ENCODE data around the gene BAZ1B.
"Not testable (repeated sequence)": the region's sequence is repeated elsewhere in the genome, so short reads cannot be mapped to it uniquely, and the experiment has no call there.

BAZ1B gene

DNA sequence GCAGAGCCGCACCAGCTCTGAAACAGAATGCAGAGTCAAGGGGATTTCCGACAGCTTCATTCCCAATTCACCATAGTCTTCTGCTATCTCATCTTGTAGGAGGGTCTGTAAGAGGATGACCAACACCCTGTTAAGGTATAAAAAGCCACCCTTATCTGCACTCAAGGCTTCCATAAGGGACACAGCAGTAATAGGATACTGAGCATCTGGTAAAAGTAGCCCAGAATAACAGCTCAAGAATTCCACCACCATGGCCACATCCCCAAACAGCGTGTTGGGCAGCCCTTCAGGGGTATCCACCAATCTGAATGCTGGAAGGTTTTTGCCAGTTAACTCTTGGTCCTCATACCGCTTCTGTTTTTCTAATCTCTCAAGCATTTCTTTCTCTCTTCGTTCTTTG is 44.7 kb downstream of the BAZ1B start:
- Histone ChIP-seq H3K9ac (ENCODE audit: low read depth, low read length, poor library complexity, severe bottlenecking) (no peak overlapping the region), H3K4me1 (ENCODE audit: insufficient read depth, low read length, poor library complexity, severe bottlenecking) (no peaks in the 10 kb centered on the region), H3K9me2 (replicated peaks; ENCODE audit: low read depth, low read length) (no peaks in the 10 kb centered on the region), H3K36me3 (ENCODE audit: insufficient read depth, low read length) (peaks cover 87% of the 10 kb centered on the region), H3K4me2 (ENCODE audit: low read depth, low read length, poor library complexity, severe bottlenecking) (no peak overlapping the region), H3K4me3 (ENCODE audit: low read length, poor library complexity, severe bottlenecking) (no peak overlapping the region), H2AFZ (ENCODE audit: low read length) (no peak overlapping the region), H3K27me3 (ENCODE audit: insufficient read depth, low read length, poor library complexity, severe bottlenecking) (no peaks in the 10 kb centered on the region), H4K20me1 (ENCODE audit: insufficient read depth, low read length, poor library complexity, severe bottlenecking) (peaks cover 53% of the 10 kb centered on the region), H3K9me3 (ENCODE audit: insufficient read depth, low read depth, low read length) (no peaks in the 10 kb centered on the region), H3K79me2 (ENCODE audit: insufficient read depth, low read length) (peaks cover 78% of the 10 kb centered on the region), H3F3A (ENCODE audit: low read depth) (no peaks in the 10 kb centered on the region; the same call in 1 of the 2 replicates)
- TF ChIP-seq CTCF (conservative IDR thresholded peaks at IDR 0.05; ENCODE audit: low read length), result no peak
- TF ChIP-seq EZH2phosphoT487 (IDR thresholded peaks at IDR 0.05; ENCODE audit: borderline replicate concordance), result no peak

DNA sequence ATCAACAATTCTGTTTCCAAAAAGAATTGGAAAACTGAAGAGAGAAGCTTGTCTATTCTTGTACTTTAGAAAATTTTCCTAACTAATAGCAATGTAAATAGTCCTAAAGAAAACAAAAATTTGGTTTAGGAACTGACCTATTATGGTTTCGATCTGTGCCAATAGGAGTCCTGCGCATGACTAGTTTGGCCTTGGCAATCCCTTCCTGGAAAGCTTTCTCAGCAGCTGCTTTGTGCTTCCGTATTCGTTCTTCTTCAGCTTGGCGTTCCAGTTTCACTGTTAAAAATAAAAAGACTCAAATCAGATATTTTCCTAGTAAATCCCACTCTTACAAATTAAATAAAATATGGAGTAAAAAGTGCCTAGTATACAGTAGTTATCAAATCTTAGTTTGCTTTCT is 51.9 kb downstream of the BAZ1B start:
- H3K9me3 ChIP-seq (ENCODE audit: insufficient read depth, low read depth, low read length), result no peaks in the 10 kb centered on the region
- peaks cover 39% of the 10 kb centered on the region for H4K20me1 ChIP-seq (ENCODE audit: insufficient read depth, low read length, poor library complexity, severe bottlenecking)
- H3K9me2 ChIP-seq (replicated peaks; ENCODE audit: low read depth, low read length), result no peaks in the 10 kb centered on the region
- H3K27me3 ChIP-seq (ENCODE audit: insufficient read depth, low read length, poor library complexity, severe bottlenecking), result no peaks in the 10 kb centered on the region
- no peaks in the 10 kb centered on the region for H3K4me1 ChIP-seq (ENCODE audit: insufficient read depth, low read length, poor library complexity, severe bottlenecking)
- peaks cover 40% of the 10 kb centered on the region for H3K79me2 ChIP-seq (ENCODE audit: insufficient read depth, low read length)
- H2AFZ ChIP-seq (ENCODE audit: low read length), result no peak overlapping the region
- no peak overlapping the region for H3K9ac ChIP-seq (ENCODE audit: low read depth, low read length, poor library complexity, severe bottlenecking)
- no peak overlapping the region for H3K4me3 ChIP-seq (ENCODE audit: low read length, poor library complexity, severe bottlenecking)
- H3F3A ChIP-seq (ENCODE audit: low read depth), result no peaks in the 10 kb centered on the region; the same call in 1 of the 2 replicates
- TF ChIP-seq CTCF (conservative IDR thresholded peaks at IDR 0.05; ENCODE audit: low read length) (no peak), EZH2phosphoT487 (IDR thresholded peaks at IDR 0.05; ENCODE audit: borderline replicate concordance) (no peak)
- H3K4me2 ChIP-seq (ENCODE audit: low read depth, low read length, poor library complexity, severe bottlenecking), result no peak overlapping the region
- peaks cover 94% of the 10 kb centered on the region for H3K36me3 ChIP-seq (ENCODE audit: insufficient read depth, low read length)

DNA sequence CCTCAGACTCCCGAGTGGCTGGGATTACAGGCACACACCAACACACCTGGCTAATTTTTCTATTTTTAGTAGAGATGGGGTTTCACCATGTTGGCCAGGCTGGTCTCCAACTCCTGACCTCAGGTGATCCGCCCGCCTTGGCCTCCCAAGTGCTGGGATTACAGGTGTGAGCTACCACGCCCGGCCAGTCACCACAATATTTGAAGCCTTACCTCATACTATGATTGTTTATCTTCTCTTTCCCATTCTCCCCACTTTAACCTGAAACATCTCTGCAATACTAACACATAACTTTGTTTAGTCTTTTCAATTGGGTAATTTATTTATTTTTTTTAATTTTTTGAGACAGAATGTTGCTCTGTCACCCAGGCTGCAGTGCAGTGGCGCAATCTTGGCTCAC is 55.0 kb downstream of the BAZ1B start:
- Histone ChIP-seq H4K20me1 (ENCODE audit: insufficient read depth, low read length, poor library complexity, severe bottlenecking) (peaks cover 19% of the 10 kb centered on the region), H3K36me3 (ENCODE audit: insufficient read depth, low read length) (peaks cover 100% of the 10 kb centered on the region)

DNA sequence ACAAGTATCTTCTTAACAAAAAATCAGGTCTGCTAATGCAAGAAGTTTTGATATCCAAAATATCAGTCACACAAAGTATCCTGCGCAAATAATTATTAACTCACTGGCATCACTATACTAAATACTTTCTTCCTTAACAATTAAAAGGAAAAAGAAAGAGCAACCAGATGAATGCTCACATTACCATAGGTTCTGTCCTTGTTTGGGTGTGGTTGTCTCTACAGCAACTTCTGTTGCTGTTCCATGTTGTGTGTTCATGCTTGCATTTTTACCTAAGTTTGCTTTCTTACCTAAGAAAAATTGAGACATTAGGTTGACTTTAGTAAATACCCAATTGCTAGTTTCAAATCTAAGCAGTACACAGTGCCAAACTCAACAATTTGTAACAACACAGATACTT is 56.0 kb downstream of the BAZ1B start:
- H3F3A ChIP-seq (ENCODE audit: low read depth), result no peaks in the 10 kb centered on the region
- peaks cover 99% of the 10 kb centered on the region for H3K36me3 ChIP-seq (ENCODE audit: insufficient read depth, low read length)
- H2AFZ ChIP-seq (ENCODE audit: low read length), result no peak overlapping the region
- H3K79me2 ChIP-seq (ENCODE audit: insufficient read depth, low read length), result peaks cover 3% of the 10 kb centered on the region; the same call in 1 of the 2 replicates
- no peaks in the 10 kb centered on the region for H3K4me1 ChIP-seq (ENCODE audit: insufficient read depth, low read length, poor library complexity, severe bottlenecking)
- H3K9ac ChIP-seq (ENCODE audit: low read depth, low read length, poor library complexity, severe bottlenecking), result no peak overlapping the region
- no peaks in the 10 kb centered on the region for H3K27me3 ChIP-seq (ENCODE audit: insufficient read depth, low read length, poor library complexity, severe bottlenecking)
- TF ChIP-seq EZH2phosphoT487 (IDR thresholded peaks at IDR 0.05; ENCODE audit: borderline replicate concordance) (no peak), CTCF (conservative IDR thresholded peaks at IDR 0.05; ENCODE audit: low read length) (no peak)
- H3K9me2 ChIP-seq (replicated peaks; ENCODE audit: low read depth, low read length), result no peaks in the 10 kb centered on the region
- no peak overlapping the region for H3K4me3 ChIP-seq (ENCODE audit: low read length, poor library complexity, severe bottlenecking)
- H4K20me1 ChIP-seq (ENCODE audit: insufficient read depth, low read length, poor library complexity, severe bottlenecking), result peaks cover 10% of the 10 kb centered on the region
- H3K9me3 ChIP-seq (ENCODE audit: insufficient read depth, low read depth, low read length), result no peaks in the 10 kb centered on the region
- no peak overlapping the region for H3K4me2 ChIP-seq (ENCODE audit: low read depth, low read length, poor library complexity, severe bottlenecking)

More for the DNA sequence above, 55.0 kb downstream of the BAZ1B start:
- not testable (repeated sequence) for H3K4me1 ChIP-seq (ENCODE audit: insufficient read depth, low read length, poor library complexity, severe bottlenecking); H3F3A ChIP-seq (ENCODE audit: low read depth); H3K4me3 ChIP-seq (ENCODE audit: low read length, poor library complexity, severe bottlenecking); H3K9ac ChIP-seq (ENCODE audit: low read depth, low read length, poor library complexity, severe bottlenecking); H2AFZ ChIP-seq (ENCODE audit: low read length); H3K9me3 ChIP-seq (ENCODE audit: insufficient read depth, low read depth, low read length); H3K4me2 ChIP-seq (ENCODE audit: low read depth, low read length, poor library complexity, severe bottlenecking); H3K9me2 ChIP-seq (replicated peaks; ENCODE audit: low read depth, low read length); H3K27me3 ChIP-seq (ENCODE audit: insufficient read depth, low read length, poor library complexity, severe bottlenecking)
- H3K79me2 ChIP-seq (ENCODE audit: insufficient read depth, low read length), result peaks cover 12% of the 10 kb centered on the region; the same call in 1 of the 2 replicates
